GM18861 (cell line): ENCODE data around the gene MAJIN.

Source experiments
- ATAC-seq: cut with Tn5 transposase; IDR thresholded peaks from one replicate; pipeline ENCODE4 v1.9.1; 2021; ENCODE audit not compliant: unreplicated experiment

MAJIN gene

GRCh38 chr11:64914123-64914522 lies 57.8 kb downstream of the MAJIN start:
- ATAC-seq, result no peak

GRCh38 chr11:64913171-64913727 lies 58.7 kb downstream of the MAJIN start:
- no peak for ATAC-seq

GRCh38 chr11:64911689-64912088 lies 60.2 kb downstream of the MAJIN start:
- ATAC-seq, result no peak

- no peak for ATAC-seq
These were observed 60.8 kb downstream of the MAJIN start for GRCh38 chr11:64911142-64911541.

- ATAC-seq, result no peak
These were observed 61.3 kb downstream of the MAJIN start for GRCh38 chr11:64910451-64911093.

GRCh38 chr11:64909653-64910343 lies 62.1 kb downstream of the MAJIN start:
- ATAC-seq, result no peak

GRCh38 chr11:64908766-64909165 lies 63.1 kb downstream of the MAJIN start:
- no peak for ATAC-seq

- no peak for ATAC-seq
These were observed 65.6 kb downstream of the MAJIN start for GRCh38 chr11:64906314-64906635.

GRCh38 chr11:64905516-64906313 lies 66.2 kb downstream of the MAJIN start:
- ATAC-seq, result no peak

- no peak for ATAC-seq
These were observed 68.5 kb downstream of the MAJIN start for GRCh38 chr11:64903291-64903833.

GRCh38 chr11:64902102-64902900 lies 69.6 kb downstream of the MAJIN start:
- ATAC-seq, result no peak

- ATAC-seq, result no peak
These were observed 71.1 kb downstream of the MAJIN start for GRCh38 chr11:64900774-64901173.

GRCh38 chr11:64900263-64900678 lies 71.6 kb downstream of the MAJIN start:
- no peak for ATAC-seq

- no peak for ATAC-seq
These were observed 73.4 kb downstream of the MAJIN start for GRCh38 chr11:64898541-64898940.

- no peak for ATAC-seq
These were observed 73.8 kb downstream of the MAJIN start for GRCh38 chr11:64898076-64898445.

GRCh38 chr11:64897381-64898075 lies 74.4 kb downstream of the MAJIN start:
- no peak for ATAC-seq

- no peak for ATAC-seq
These were observed 75.4 kb downstream of the MAJIN start for GRCh38 chr11:64896448-64897022.

- ATAC-seq, result no peak
These were observed 77.0 kb downstream of the MAJIN start for GRCh38 chr11:64894812-64895452.

GRCh38 chr11:64894070-64894811 lies 77.7 kb downstream of the MAJIN start:
- no peak for ATAC-seq
